22Rv1 (cell line): ENCODE data around the gene CD99.

ENCODE experiments used
- CTCF ChIP-seq: fragments of 450-650 bp; IDR thresholded peaks from 2 replicates; pipeline ENCODE4 v1.5.1; 2017; ENCODE audit warnings: mild to moderate bottlenecking
- ZFX ChIP-seq: fragments of 450-650 bp; IDR thresholded peaks from 2 replicates; pipeline ENCODE4 v1.6.1; 2017; ENCODE audit warnings: antibody characterized with exemption, borderline replicate concordance

GRCh38 chrX:2672084-2672483 is 19.0 kb upstream of the CD99 start:
- TF ChIP-seq CTCF (no peak), ZFX (no peak)
